Measurements from ENCODE around the gene C2orf78.
"Not testable (repeated sequence)": the region's sequence is repeated elsewhere in the genome, so short reads cannot be mapped to it uniquely, and the experiment has no call there.

GRCh38 chr2:73754332-73754731 lies 29.7 kb upstream of the C2orf78 start:
- not testable (repeated sequence) for TF ChIP-seq POLR2A, POLR2AphosphoS5, TAF1, SPI1 (IDR thresholded peaks at IDR 0.05; ENCODE audit: low read depth, low read length)

Measured in GM12891 (cell line).